NCI-H446 (cell line): ENCODE measurements around the gene FNDC3B.
A peak's percentile ranks its signal among the peaks of the same experiment; 100 is the strongest.

Source experiments
- DNase-seq, 2 experiments: peaks; one replicate each; lab custom pipeline; 2025; lab: John Stamatoyannopoulos, UW

FNDC3B gene

DNA sequence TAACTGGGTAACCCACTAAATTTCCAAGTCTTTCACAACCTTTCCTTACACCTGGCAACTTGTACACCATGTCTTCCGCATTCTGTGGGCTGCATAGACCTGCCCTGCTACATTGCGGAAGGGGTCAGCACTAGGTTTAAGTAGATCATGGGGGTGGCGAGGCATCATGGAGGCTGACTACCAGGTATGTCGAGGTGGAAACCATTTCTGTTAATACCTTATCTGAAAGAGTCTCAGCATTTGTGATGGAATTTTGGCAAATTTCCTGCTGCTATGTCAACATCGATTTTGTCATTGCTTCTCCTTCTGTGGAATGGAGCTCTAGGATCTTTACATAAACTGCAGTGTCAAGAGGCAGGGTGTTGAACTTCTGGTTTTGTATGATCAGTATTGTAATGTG, 221.7 kb downstream of the FNDC3B start:
- DNase-seq, result no peak

DNA sequence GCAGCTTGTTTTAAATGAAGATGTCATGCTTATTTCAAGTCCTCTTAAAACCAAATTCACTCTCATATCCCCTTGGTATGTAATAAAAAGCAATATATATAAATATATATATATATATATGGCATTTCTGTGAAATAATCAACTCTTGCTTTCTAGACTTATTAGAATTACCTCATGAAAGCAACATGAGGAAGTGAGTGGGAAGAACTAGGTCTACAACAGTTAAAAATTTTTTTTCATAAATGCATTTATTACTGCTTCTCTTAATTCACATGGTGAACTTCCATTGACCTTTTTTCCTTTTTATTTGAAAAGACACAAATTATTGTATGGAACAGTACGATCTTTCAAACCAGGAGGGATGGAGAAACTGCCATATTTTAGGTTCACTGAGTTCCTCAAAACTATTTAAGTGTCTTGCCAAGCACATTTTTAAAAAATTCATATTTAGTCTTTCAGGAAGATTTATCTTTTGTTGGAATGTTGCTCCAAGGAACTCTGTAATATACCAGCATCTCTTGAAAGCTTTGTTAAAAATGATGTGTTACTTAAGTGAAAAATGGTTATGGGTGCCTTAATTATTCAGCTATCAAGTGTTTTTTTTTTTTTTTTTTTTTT, 223.7 kb downstream of the FNDC3B start:
- DNase-seq, result no peak

DNA sequence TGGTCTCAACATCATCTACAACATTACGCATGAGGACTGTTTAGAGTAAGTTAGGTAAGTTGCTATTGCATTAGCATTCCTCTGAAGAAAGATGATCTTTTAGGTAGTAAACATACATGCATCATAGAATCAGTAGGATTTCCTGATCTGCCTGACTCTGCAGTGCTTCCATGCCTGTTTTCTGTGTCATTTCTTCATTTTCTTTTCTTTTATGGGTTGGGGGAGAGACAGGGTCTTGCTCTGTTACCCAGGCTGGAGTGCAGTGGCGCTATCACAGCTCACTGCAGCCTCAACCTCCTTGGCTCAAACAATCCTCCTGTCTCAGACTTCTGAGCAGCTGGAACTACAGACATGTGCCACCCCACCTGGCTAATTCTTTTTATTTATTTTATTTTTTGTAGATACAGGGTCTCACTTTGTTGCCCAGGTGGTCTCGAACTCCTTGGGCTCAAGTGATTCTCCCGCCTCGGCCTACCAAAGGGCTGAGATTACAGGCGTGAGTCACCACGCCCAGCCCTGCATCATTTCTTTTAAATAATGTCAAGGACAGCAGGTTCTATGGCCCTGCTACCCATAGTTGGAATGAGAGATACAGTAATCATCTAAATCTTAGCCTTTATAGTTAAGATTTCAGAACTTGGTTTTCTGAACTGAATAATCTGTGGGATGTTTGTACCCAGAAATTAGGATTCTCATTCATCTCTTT, 224.6 kb downstream of the FNDC3B start:
- no peak for DNase-seq

DNA sequence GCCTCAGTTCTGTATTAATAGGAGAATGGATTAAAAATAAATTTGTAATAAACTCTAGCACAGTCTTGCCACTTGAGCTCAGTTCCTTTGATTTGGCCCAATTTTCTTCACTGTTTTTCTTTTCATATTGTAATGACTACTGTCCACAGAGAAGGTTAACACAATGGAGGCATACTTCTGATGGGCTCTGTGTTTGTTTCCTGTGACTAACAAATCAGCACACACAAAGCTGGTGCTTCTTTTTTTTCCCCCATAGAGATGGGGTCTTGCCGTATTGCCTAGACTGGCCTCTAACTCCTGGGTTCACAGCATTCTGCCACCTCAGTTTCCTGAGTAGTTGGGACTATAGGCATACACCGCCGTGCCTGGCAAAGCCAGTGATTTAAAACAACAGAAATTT, 226.7 kb downstream of the FNDC3B start:
- no peak for DNase-seq

DNA sequence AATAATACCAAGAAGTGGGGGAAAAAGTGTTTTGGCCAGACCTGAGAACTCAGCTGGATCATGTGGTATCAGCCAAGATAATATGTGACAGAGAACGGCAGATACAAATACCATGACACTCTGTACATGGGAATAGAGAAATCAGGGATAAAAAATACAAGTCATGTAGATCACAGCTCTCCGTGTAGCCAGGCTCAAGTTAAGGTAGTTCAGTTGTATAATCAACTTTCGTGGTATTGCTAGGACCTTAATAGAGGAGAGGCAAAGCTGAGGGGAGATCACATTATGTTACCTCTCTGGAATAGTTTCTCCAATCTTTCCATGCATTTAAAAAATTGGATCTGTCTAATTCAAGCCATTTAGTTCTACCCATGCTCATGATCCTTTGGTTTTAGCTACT, 229.0 kb downstream of the FNDC3B start:
- no peak for DNase-seq

DNA sequence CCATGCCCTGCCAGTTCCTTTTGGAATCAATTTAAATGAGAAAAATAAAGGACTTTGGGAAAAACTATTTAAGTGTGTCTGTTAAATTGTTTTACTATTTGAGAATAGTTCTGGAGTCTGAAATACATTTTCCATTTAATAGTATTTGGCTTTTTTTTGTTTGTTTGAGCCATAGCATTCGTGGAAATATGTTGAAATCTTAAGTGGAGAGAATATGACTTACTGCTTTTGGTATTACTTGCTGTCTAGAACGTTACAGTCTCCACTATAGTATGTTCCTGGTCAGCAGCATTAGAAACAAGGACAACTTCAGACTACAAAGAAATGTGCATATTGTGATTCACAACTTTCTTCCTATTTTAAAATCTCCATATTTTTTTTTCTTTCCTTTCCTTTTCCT, 229.5 kb downstream of the FNDC3B start:
- DNase-seq, result no peak

DNA sequence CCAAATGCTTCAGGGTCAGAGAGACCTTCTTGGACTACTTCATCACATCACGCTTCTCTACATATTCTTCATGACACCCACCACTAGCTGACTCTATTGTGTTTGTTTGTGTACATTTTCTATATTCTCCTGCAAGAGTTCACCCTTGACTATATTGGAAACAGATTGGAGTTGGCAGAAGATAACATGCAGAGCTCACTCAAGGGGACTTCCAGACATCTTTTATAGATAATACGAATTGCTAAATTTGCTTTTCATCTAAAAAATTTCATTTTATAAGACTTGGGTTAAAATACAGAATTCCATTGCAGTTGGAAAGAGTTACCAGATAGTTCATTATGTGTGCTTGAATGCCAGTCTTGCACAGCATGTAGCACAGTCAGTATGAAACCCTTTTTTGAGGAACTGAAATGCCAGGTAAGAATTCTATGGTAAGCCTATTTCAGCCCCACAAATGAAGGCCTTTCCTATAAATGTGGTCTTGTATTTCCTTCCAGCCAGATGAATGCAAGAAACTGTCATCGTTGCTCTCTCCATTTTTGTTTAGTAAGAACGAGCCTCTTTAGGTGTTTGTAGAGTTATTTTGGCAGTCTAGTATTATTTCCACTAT, 231.3 kb downstream of the FNDC3B start:
- DNase-seq, result no peak

DNA sequence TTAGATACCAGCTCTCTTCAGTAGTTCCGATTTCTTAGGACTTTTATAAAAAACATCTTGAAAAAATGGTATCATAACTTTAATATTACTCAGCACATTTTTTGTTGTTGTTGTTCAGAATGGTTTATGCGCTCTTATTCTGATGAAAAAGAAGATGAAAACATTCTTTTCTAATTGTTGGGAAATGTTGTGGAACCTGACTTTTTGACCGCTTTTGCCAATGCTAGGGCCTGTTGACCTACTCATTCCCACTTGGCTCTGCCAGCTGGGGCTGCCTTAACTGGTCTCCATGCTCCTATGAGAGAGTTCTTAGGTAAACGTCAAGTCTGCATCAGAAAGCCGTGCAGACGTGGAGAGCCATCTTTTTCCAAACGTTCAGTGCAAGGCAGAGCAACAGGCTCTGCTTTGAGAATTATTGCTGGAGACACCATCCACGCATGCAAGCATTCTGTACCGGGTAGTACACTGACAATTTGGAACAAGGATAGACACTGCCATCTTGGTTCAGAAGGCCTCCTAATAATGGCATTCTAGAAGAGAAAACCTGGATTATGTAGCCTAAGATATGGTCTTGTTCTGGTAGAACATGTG, 232.1 kb downstream of the FNDC3B start:
- DNase-seq, result no peak

DNA sequence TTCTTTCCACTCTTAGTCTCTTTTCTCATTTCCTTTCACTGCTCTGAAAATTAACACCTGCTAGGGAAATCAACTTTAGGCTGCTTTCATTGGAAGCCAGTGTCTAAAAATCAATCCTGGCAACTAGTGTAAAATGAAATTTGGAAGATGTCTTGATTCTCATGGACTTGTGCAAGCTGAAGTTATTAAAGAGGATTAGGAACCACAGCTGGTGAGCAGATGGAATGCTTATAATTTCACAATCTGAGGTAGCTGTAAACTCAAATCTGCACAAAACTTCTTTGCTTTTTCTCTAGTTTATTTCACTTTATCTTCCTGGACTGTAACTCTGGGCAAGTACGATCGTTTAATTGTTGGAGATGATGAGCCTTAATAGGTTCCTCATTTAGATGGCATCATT, 233.3 kb downstream of the FNDC3B start:
- peak in 1 of 2 experiments; percentile 43 for DNase-seq

DNA sequence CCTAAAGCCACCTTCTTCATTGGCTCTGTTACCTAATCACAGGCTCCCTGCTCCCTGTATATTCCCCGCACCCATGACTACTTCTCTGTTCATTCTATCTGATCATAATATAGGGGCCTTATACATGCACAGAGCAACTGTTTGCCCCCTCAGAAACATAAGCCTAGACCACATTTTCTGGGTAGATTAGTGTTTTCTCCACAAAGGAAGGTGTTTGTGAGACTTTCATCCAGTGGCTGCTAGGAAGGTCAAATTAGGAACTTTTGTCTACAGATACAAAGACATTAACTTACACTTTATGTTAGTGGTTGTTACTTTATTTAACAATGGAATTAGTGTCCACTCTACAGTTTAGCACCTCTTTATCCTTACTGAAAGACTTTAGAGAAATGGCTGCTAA, 234.0 kb downstream of the FNDC3B start:
- DNase-seq, result no peak

DNA sequence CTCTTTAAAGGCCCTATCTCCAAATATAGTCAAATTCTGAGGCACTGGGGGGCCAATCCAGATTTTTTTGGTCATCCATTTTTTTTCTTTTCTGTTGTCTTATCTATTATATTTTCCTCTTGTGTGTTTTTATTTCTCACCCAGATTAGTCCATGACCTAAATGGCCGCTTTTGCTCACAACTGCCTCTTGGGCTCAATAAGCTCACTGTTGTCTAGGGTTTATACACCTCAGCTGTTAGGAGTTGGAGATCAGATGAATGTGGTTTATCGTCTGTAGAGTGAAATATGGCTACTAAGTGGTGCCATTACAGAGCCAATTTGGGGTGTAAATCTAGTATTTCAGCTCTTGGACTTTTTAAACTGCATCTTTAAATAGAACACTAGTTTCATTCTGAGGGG, 235.5 kb downstream of the FNDC3B start:
- no peak for DNase-seq

DNA sequence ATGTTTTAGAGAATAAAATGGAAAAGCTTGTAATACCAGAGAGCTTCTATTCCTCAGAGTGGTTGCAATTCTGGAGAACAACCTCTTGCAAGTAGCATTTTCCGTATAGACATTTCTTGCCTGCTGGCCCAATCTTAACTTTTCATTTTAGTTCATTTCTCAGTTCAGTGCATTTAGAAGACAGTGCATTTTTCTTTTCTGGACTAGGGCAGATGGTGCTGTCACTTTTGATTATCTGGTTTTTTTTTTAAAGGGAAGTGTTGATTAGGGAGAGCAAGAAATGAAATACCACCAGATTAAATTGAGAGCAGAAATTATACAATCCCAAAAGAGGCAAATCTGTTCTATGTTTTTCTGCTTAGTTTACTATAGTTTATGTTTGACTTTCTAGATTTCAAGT, 236.2 kb downstream of the FNDC3B start:
- peak in 1 of 2 experiments; percentile 40 for DNase-seq

DNA sequence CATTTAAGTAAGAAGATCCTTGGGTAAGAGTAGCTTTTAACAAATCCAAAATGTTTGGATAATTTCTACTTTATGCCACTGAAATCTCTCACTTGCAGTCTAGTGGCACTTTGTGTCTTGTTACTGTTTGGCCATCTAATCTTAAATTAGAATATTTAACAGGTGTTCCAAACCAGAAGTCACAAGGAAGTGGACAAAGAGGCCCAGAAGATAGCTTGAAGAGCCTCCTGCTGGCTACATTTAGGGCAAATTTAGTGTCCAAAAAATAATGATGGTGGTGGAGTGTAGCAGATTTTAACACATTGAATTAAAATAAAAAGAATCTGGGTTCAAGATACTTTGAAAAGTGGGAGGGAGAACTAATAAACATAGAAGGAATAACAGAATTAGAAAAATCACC, 236.7 kb downstream of the FNDC3B start:
- no peak for DNase-seq

DNA sequence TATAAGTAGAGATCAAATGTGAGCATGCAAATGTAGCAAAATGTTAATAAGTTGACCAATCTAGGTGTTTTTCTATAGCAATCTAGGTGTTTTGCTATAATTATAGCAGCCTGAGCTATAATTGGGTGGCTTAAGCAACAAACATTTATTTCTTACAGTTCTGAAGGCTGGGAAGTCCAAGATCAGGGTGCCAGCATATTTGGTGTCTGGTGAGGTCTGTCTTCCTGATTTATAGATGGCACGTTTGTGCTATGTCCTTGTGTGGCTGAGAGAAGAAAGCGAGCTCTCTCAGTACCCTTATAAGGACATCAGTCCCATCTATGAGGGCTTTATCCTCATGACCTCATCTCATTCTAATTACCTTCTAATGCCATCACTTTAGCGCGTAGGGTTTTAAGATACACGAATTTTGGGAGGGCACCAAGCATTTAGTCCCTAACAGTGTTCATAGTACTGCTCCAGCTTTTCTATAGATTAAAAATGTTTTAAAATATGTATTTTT, 237.8 kb downstream of the FNDC3B start:
- DNase-seq, result no peak

DNA sequence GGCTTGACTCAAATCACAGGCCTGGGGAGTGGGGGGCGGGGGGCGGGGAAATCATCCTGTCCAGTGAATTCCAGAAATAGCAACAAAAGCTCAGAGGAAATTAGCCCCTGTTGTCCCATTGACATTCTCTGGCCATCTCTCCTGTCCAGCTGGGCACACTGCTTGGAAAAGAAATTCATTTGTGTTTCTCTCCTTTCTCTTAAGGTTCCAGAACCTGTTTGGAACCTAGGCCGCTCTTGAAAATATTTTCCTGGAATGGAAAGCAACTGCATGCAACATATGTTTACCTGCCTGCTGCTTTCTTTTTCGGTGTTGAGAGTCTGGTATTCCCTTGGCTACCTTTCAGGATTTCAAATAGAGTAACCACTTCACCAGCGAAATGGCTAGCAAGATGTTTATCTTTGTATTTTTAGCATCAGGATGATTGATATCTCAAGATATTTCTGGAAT, 239.8 kb downstream of the FNDC3B start:
- DNase-seq, result peak; percentile 41 to 80

DNA sequence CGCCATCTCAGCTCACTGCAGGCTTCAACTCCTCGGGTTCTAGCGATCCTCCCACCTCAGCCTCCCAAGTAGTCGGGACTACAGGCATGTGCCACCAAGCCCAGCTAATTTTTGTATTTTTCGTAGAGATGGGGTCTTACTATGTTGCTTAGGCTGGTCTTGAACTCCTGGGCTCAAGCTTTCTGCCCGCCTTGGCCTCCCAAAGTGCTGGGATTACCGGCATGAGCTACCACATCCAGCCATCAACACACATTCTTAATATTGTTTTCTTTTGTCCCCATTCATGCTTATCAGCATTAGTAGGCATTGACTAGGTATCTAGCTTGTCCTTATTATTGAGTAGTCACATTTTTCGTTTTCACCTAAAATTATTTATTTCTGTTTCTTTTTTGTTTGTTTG, 240.6 kb downstream of the FNDC3B start:
- DNase-seq, result no peak

DNA sequence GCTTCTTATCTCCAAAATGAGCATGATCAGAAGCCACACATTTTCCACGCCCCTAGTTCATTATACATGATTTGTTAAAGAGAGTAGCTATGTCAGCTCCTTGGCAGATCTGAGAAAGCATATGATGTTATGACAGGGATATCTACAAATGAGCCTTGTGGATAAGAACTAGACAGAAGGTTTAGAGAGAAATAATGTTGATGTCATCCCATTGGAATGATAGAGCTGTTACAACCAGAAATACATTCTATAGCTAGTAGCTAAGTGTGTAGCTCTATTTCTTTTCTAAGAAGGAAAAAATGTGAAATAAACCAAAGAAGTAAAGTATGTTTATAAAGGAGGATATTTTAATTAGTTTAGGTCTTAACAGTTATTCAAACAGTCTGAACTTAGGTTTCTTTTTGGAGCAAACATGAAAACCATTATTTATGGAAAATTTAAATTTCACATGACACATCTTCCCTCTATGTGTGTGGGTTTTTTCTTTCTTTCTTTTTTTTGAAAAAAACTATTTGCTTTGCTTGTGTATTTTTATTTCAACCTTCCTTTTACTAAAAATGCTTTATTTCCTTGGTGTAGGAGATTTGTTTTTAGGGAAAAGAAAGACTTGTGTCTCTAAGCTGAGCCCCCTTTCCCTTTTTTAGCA, 241.2 kb downstream of the FNDC3B start:
- DNase-seq, result peak; percentile 74 to 91

DNA sequence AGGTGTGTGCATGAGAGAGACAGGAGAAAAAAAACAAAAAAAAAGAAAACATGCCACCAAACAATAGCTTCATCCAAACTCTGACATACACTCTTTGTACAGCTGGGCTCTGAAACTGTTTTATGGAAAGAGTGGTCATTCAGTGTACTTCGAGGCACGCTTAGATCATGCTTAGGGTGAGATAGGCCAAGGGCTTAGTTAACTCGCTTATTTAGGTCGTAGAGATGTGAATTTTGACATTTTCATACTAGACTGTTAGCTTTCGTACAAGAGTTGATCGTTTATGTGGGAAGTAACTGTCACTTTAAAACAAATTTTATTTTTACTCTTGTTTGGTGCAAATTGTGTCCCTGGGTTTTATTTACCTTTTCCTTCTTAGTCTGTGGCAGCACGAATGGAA, 242.5 kb downstream of the FNDC3B start:
- no peak for DNase-seq

DNA sequence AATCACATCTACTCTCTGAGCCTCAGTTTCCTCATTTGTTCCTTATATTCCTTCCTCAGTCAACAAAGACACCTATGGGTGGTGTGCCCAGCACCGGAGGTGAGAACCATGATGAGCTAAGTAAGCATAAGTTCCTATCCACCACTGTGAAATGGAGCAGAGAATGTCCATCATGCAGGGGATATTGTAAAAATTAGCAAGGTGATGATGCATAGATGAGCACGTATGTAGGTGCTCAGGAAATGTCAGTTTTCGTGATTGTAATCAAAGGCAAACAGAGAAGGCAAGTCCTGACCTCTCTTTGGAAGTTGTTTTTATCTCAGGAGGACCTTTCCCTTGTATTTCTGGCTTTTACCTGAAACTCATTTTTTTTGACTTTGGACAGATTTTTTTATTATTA, 243.5 kb downstream of the FNDC3B start:
- DNase-seq, result no peak

DNA sequence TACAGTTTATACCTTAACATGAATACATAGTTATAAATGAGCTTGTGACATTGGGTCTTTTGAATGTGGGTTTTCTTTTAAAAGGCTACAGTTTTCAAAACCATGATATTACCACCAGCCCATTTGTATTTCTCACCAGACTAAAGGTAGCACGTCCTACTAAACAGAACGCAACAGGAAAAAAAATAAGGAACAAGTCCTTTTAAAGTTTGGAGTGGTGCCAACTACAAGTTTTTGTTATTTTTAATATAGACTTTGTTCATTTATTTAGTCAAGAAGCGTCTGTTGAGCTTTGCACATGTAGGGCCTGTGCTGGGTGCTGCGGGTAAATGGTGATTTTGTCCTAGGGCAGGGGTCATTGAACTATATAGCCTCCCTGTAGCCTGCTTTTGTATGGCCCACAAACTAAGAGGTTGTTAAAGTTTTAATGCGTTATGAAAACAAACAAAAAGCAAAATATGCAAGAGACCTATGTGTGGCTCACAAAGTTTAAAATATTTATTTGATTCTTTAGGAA, 244.5 kb downstream of the FNDC3B start:
- DNase-seq, result peak in 1 of 2 experiments; percentile 17

DNA sequence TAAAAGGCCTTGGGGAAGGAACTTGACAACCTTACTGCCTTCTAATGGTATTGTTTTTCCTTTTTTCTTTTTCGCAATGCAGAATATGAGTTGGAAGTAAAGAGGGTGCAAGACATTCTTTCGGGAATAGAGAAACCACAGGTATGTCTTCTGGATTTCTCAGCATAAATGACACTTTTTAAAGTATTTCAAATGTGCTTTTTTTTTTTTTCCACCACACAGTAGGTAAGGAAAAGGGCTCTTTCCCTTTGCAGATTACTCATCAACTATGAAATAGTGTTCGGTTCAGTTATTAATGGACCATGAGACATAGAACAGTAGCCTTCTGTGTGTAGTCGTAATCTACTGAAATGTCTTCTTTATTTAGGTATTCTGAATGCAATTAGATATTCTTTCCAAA, 246.5 kb downstream of the FNDC3B start:
- no peak for DNase-seq

DNA sequence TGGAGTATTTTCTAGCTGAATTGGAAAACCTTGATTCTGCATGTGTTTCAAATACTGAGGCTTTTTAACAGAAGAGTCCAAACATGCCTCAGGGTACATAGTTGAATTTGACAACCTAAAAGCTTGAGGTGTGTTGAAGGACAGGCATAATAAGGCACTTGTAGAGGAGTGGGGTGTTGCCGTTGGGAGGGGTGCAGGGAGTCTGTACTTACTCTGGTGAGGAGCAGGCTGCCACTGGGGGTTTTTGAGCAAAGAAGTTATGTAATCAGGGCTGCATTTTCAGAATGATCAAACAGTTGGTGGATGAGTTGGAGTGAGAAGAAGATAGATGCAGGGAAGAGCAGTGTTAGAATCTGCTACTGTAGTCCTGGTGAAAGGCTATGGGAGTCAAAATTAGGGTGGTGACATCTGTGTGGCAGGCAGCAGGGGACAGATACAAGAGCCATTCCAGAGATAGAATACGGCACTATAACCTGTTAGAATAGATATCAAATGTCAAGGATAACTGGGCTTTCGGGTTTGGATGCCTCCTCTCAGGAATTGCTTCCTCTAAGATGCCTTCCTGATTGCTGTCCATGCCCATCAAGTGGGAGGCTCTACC, 247.3 kb downstream of the FNDC3B start:
- no peak for DNase-seq
